Thyroid gland (tissue), 4 donors: ENCODE measurements around the gene MAMDC4. TPM values are rescaled to one million over a fixed set of nuclear protein-coding genes. Genes with fewer than 3 reads are reported as not detected.
A peak's percentile ranks its signal among the peaks of the same experiment; 100 is the strongest.
"Not testable (repeated sequence)": the region's sequence is repeated elsewhere in the genome, so short reads cannot be mapped to it uniquely, and the experiment has no call there.

Experiments
- DNase-seq, 2 donors: peaks; one replicate each; pipeline ENCODE4 v3.0.0-alpha.2; 2019
- H3K27ac ChIP-seq, 3 donors: fragments of 200-600 bp; sonication (generic); 1 replicate in 2 of 3; 2 replicates in 1 of 3; pipeline ENCODE4 v1.5.1; 2016 to 2019; ENCODE audit warnings: mild to moderate bottlenecking in 1 of 3, moderate library complexity in 1 of 3
- H3K27me3 ChIP-seq: fragments of 200-600 bp; sonication (generic); one replicate; pipeline ENCODE4 v1.5.1; 2019
- H3K36me3 ChIP-seq, 2 donors: fragments of 200-600 bp; sonication (generic); one replicate each; pipeline ENCODE4 v1.5.1; 2016 to 2019
- H3K4me1 ChIP-seq, 2 donors: fragments of 200-600 bp; sonication (generic); one replicate each; pipeline ENCODE4 v1.5.1; 2017 to 2019
- H3K4me3 ChIP-seq, 3 donors: fragments of 200-600 bp; sonication (generic); replicated peaks in 1 of 3; 1 replicate in 2 of 3; 2 replicates in 1 of 3; pipeline ENCODE4 v1.5.1; 2016; ENCODE audit warnings: mild to moderate bottlenecking in 1 of 3
- H3K9me3 ChIP-seq: fragments of 200-600 bp; sonication (generic); one replicate; pipeline ENCODE4 v1.5.1; 2017
- POLR2A ChIP-seq, 2 donors: fragments of 450-650 bp; IDR thresholded peaks; one replicate each; pipeline ENCODE4 v1.6.1; 2017; ENCODE audit warnings: antibody characterized with exemption in 2 of 2, mild to moderate bottlenecking in 2 of 2, moderate library complexity in 1 of 2
- WGBS, 2 donors: methylation state at CpG; one replicate each; pipeline ENCODE4 v1.1.5; 2017; 5-methylcytosine and 5-hydroxymethylcytosine counted together
- intact Hi-C: fragments of 100-400 bp; cut with DNase I; formaldehyde crosslinking; loops from one replicate; pipeline ENCODE4 v1.15.1; 2023
- total RNA-seq, 4 donors: library from RNA; depleted of rRNA; stranded (reverse); fragments of >200 nt; gene quantifications; one replicate each; pipeline ENCODE4 v1.2.3, GENCODE V29; 2016
- TF ChIP-seq, protein P1 (sequence below), 6 experiments: fragments of 200-600 bp in 3 of 6; fragments of 450-650 bp in 3 of 6; sonication (generic) in 3 of 6; IDR thresholded peaks; one replicate each; pipeline ENCODE4 v1.5.1; 2016 to 2019; ENCODE audit warnings: antibody characterized with exemption in 6 of 6, mild to moderate bottlenecking in 2 of 6, inconsistent platforms in 1 of 6, moderate library complexity in 1 of 6

MAMDC4 gene
- total RNA-seq, 4 donors from 2014 or later = 4.1 to 20.4 (median 9.0) TPM

DNA sequence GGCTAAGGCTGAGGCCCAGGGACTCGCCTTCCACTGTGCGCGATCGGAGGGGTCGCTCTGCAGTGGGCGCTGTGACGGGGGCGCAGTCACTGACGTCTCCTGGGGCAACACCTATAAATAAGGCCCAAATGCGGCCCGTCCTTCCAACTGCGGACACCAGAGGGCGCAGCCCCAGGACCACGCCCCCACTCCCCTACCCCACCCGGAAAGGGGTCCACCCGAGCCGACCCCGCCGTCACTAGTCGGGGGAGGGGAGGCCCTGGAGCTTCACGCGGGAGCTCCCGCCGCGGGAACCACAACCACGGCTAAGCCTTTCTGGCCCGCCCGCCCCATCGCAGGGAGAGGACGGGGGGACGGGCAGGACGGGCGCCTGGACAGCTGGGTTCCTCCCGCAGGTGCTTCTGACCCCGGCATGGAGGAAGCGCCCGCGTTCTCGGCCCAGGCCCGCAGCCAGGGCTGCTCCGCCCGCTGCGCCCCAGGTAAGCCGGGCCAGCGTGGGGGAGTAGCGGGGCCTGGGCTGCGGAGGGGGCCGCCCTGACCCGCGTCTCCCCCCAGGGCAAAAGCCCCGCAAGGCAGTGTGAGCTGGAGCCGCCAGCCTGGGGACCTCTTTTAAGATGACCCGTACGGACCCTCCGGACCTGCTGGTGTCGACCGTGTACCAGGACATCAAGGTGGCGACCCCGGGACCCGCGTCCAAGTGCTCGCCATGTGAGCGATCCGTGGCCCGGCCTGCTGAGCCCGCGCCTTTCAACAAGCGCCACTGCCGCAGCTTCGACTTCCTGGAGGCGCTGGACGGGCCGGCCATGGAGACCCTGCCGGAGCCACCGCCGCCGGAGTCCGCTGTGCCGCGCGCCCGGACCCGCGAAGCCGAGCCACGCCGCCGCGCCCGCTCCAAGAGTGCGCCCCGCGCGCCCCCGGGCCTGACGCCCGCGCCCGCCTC is 8.1 kb upstream of the MAMDC4 start:
- 13 to 23% methylated on average over 8 to 27 of the region's 99 CpGs for WGBS, 2 donors
- intact Hi-C loops = loop anchor here (10.0 kb wide), 1 partner anchor 191 kb away; the partner anchor contains the start of gene FUT7
- not testable (repeated sequence) for H3K27ac ChIP-seq, H3K4me3 ChIP-seq, H3K36me3 ChIP-seq, H3K9me3 ChIP-seq, H3K27me3 ChIP-seq
- DNase-seq = peak; percentile 40 to 41
- H3K4me1 ChIP-seq = peaks cover 40 to 56% of the 10 kb centered on the region in 2 donors
- TF ChIP-seq, protein P1, sequence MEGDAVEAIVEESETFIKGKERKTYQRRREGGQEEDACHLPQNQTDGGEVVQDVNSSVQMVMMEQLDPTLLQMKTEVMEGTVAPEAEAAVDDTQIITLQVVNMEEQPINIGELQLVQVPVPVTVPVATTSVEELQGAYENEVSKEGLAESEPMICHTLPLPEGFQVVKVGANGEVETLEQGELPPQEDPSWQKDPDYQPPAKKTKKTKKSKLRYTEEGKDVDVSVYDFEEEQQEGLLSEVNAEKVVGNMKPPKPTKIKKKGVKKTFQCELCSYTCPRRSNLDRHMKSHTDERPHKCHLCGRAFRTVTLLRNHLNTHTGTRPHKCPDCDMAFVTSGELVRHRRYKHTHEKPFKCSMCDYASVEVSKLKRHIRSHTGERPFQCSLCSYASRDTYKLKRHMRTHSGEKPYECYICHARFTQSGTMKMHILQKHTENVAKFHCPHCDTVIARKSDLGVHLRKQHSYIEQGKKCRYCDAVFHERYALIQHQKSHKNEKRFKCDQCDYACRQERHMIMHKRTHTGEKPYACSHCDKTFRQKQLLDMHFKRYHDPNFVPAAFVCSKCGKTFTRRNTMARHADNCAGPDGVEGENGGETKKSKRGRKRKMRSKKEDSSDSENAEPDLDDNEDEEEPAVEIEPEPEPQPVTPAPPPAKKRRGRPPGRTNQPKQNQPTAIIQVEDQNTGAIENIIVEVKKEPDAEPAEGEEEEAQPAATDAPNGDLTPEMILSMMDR (IDR thresholded peaks at IDR 0.05) = peak in 5 of 6 experiments; percentile 52 to 72 (median 63)

DNA sequence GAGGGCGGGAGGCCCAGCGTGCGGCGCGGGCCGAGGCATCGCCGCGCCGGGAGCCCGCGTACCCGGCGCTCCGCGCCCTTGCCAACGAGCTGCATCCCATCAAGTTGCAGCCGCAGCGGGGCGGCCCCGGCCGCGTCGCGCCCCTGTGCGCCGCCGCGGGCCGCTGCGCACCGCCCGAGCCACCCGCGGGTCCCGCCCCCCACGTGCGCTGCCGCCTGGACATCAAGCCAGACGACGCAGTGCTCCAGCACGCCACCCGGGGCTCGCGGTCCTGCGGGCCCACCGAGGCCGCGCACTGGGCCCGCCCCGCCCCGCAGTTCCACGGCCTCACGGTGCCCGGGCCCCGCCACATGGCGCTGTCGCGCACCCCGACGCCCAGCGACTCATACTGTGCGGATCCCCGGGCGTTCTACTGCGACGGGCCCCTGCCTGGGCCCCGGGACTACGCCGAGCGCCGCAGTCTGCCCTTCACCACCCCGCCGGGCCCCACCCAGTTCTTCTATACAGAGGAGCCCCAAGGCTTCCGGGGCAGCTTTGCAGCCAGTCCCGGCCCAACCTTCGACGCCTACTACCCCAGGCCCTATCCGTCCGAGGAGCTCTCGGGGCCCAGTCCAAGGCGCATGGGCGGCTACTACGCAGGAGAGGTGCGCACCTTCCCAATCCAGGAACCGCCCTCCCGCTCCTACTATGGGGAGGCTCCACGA is 7.2 kb upstream of the MAMDC4 start:
- 43% methylated on average over 27 of the region's 88 CpGs; no CpG with 5 or more reads in 1 of the 2 donors for WGBS, 2 donors
- H3K4me1 ChIP-seq = peaks cover 44 to 59% of the 10 kb centered on the region in 2 donors

DNA sequence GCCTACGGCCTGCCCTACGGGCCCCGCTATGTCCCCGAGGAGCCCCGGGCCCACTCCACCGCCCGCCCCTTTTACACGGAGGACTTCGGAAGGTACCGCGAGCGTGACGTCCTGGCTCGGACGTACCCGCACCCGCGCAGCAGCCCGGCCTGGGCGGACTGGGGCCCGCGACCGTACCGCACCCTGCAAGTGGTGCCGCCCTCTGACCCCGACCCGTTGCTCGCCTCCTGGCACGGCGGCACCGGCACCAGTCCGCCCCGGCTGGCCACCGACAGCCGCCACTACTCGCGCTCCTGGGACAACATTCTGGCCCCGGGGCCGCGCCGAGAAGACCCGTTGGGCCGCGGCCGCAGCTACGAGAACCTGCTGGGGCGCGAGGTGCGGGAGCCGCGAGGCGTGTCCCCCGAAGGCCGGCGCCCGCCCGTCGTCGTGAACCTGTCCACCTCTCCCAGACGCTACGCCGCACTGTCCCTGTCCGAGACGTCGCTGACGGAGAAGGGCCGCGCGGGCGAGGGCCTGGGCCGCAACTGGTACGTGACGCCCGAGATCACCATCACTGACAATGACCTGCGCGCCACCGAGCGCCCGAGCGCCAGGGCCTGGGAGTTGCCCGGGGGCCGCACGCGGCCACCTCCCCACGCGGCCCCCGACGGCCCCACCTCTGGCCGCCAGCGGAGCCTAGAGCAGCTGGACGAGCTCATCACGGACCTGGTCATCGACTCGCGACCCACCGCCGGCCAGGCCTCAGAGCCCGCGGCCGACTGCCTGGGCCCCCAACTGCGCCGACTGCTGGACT is 6.5 kb upstream of the MAMDC4 start:
- H3K9me3 ChIP-seq = no peaks in the 10 kb centered on the region
- no peak overlapping the region for H3K4me3 ChIP-seq
- intact Hi-C loops = loop anchor here (5.0 to 10.0 kb wide), 2 partner anchors 97 to 189 kb away; partner anchors contain the start of genes FBXW5 and FUT7
- H3K4me1 ChIP-seq = peaks cover 49 to 67% of the 10 kb centered on the region in 2 donors
- WGBS, 2 donors = 20% methylated on average over 1 of the region's 102 CpGs; no CpG with 5 or more reads in 1 of the 2 donors
- no peak overlapping the region for H3K27ac ChIP-seq
- no peak for DNase-seq
- peaks cover 0 to 3% of the 10 kb centered on the region in 2 donors for H3K36me3 ChIP-seq
- no peaks in the 10 kb centered on the region for H3K27me3 ChIP-seq
- no peak for TF ChIP-seq POLR2A (IDR thresholded peaks at IDR 0.05)
- TF ChIP-seq, protein P1 (IDR thresholded peaks at IDR 0.05) = no peak

More for the DNA sequence above, 7.2 kb upstream of the MAMDC4 start:
- Histone ChIP-seq H3K27me3 (no peaks in the 10 kb centered on the region), H3K36me3 (no peaks in the 10 kb centered on the region), H3K4me3 (no peak overlapping the region), H3K27ac (no peak overlapping the region), H3K9me3 (no peaks in the 10 kb centered on the region)
- intact Hi-C loops = loop anchor here (5.0 to 10.0 kb wide), 2 partner anchors 97 to 190 kb away; partner anchors contain the start of genes FBXW5 and FUT7
- TF ChIP-seq POLR2A (IDR thresholded peaks at IDR 0.05) = no peak
- TF ChIP-seq, protein P1 (IDR thresholded peaks at IDR 0.05) = no peak
- DNase-seq = no peak

DNA sequence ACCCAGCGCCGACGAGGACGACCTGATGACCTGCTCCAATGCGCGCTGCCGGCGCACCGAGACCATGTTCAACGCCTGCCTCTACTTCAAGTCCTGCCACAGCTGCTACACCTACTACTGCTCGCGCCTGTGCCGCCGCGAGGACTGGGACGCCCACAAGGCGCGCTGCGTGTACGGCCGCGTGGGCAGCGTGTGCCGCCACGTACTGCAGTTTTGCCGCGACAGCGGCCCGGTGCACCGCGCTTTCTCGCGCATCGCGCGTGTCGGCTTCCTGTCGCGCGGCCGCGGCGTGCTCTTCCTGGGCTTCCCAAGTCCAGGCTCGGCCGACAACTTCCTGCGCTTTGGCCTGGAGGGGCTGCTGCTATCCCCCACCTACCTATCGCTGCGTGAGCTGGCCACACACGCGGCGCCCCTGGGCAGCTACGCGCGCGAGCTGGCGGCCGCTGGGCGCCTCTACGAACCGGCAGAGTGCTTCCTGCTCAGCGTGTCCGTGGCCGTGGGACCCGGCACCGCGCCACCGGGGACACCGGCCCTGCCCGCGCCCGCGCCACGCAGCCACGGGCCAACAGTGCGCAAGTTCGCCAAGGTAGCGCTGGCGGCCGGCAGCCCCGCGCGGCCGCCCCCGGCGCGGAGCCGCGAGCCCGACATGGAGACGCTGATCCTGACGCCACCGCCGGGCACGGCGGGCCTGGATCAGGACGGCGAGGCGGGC is 5.6 kb upstream of the MAMDC4 start:
- Histone ChIP-seq H3K36me3 (peaks cover 7 to 10% of the 10 kb centered on the region in 2 donors), H3K4me3 (peak overlapping the region in 1 of 3 donors; percentile 54), H3K4me1 (peaks cover 42 to 60% of the 10 kb centered on the region in 2 donors), H3K27ac (no peak overlapping the region), H3K27me3 (no peaks in the 10 kb centered on the region), H3K9me3 (no peaks in the 10 kb centered on the region)
- DNase-seq = no peak
- intact Hi-C loops = loop anchor here (5.0 to 10.0 kb wide), 2 partner anchors 96 to 188 kb away; partner anchors contain the start of genes FBXW5 and FUT7
- TF ChIP-seq, protein P1 (IDR thresholded peaks at IDR 0.05) = no peak
- TF ChIP-seq POLR2A (IDR thresholded peaks at IDR 0.05) = no peak
- whole genome bisulfite sequencing, 2 donors = 0 to 7% methylated on average over 3 to 79 of the region's 98 CpGs
